Measurements from ENCODE around the gene DTX3. TPM values are rescaled to one million over a fixed set of nuclear protein-coding genes. Genes with fewer than 3 reads are reported as not detected.
"Not testable (repeated sequence)": the region's sequence is repeated elsewhere in the genome, so short reads cannot be mapped to it uniquely, and the experiment has no call there.

Gene DTX3
- total RNA-seq, 1 experiment from 2014 or later = 19.3 TPM

DNA sequence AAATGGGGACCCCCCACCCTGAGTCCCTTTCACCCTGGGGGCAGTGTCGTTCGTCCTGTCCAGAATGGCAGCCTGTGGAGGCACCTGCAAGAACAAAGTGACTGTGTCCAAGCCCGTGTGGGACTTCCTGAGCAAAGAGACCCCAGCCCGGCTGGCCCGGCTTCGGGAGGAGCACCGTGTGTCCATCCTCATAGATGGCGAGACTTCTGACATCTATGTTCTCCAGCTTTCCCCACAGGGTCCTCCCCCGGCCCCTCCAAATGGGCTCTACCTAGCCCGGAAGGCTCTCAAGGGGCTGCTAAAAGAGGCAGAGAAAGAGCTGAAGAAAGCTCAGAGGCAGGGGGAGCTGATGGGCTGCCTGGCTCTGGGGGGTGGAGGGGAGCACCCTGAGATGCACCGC lies 2.2 kb downstream of the DTX3 start:
- DNase-seq (ENCODE audit: low read depth) = no peak

- DNase-seq (ENCODE audit: low read depth) = no peak
Measured at GRCh38 chr12:57607958-57608663, 3.5 kb downstream of the DTX3 start.

DNA sequence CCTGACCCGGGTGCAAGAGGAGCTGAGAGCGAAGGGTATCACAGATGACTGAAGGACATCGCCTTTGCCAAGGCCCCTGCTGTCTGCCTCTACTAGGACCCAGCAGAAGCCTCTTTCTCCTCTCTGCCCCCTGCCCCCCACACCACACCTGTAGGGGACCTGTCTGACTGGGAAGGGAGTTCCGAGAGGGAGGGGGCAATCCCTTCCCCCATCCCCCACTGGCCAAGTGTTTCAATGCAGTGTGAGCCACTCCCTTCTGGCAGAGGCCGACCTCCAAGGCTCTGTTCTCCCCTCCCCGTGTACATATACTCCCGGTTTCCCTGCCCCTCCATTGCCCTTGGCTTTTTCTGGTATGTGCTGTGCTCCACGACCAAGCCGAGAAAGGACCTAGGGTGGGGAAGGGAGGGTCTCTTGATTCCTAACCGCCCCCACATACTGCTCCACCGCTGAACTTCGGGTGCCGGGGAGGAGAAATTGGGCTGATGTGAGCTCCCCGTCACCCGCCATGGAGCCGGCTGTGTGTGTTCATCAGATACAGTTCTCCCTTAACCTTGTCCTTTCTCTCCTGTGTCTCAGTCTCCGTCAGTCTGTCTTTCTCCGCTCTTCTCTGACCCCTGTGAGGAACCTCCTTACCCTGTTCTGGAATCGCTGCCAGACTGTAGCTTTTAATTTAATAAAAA lies 4.6 kb downstream of the DTX3 start:
- no peak for DNase-seq (ENCODE audit: low read depth)

DNA sequence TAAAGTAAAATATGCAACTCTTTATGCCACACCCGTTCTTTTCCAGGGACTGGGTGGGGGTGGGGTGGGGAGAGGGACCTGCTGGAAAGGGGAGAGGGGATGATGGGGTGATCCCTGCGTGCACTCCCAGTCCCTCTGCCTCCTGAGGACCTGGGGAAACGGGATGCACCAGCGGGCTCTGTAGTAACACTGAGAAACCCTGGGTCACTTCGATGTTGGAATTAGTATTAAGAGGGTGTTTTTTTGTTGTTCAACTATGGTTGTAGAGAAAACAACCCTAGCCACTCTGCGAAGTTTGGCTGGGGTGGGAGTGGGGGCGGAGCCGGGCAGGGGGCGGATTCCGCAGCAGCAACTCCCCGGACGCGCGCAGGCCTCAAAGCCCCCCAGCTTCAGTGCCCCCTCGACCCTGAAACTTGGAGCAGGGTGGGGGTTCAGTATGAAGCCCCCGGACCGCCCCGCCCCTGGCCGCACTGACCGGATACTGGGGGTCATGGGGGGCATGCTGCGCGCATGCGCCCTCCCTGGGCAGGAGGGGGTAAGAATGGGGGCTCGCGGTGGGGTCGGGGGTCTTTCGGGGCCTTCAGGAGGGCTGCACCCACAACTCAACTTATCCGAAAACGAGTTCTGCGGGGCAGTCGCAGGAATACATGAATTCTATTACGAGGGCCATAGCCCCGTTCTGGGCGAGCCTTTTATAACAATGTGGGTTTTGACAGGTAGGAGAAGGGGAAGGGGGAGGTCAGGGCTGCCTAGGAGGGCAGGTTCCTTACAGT lies 5.3 kb downstream of the DTX3 start:
- DNase-seq (ENCODE audit: low read depth) = no peak

DNA sequence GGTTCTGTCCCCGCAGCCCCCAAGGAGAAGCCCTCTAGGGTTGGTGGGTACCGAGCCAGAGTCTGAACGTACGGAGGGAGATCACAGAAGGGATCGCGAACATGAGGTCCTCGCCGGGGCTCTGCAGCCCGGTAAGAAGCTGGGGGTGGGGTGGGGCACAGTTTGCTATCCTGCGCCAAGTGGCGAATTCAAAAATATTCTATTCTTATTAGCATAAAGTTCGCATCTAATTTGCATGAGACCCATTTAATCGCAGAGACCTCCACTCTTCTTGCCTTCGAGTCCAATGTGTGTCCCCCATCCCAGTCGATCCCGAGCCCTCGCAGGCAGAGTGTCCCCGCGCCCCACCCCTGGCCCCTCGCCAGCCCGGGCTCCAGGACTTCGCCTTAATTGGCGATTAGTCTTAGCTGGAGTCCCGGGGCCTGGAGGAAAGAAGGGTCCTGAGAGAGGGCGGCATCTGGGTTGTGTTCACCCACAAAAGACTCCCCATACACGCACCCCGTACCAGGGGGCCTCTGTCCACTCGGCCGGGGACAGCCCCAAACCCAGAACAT lies 6.0 kb downstream of the DTX3 start:
- no peak for DNase-seq (ENCODE audit: low read depth)

DNA sequence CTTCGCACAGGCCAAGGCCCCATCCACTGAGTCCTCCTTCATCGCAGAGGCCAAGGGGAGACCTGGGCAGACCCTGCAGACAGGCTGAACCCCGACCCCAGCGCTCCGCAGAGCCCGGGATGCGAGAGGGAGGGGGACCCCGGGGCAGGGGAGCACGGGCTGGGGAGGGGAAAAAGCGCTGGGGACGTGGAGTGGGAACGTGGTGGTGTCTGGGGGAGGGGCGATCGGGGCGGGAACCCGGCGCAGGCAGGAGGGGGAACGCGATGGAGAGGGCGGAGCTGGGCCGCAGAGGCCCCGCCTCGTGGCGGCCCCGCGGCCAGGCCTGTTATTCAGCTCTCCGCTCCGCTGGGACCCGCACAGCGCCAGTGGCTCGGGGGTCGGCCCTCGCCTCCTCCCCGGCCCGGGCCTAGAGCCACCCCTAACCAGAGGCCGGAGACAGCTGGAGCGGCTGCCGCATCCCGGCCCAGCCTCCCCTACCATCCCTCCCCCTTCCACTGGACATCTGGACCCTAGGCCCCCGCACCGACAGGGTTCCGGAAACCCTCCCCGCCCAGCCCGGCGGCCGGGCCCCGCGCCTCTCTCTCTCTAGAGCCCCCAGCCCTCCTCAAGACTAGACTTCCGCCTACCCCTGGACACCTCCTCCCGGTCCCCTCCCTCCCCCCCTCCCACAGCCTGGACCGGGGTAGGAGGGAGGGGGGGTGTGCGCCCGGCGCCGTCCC lies 6.6 kb downstream of the DTX3 start, which contains the start of gene ARHGEF25:
Gene ARHGEF25, plus strand, starts transcription at position 328 of the 719 bp plus-strand sequence. CDS start 460 bp downstream, outside the sequence.
- peak; percentile 34 for DNase-seq (ENCODE audit: low read depth)

GRCh38 chr12:57611827-57612710 lies 7.4 kb downstream of the DTX3 start:
- no peak for DNase-seq (ENCODE audit: low read depth)

DNA sequence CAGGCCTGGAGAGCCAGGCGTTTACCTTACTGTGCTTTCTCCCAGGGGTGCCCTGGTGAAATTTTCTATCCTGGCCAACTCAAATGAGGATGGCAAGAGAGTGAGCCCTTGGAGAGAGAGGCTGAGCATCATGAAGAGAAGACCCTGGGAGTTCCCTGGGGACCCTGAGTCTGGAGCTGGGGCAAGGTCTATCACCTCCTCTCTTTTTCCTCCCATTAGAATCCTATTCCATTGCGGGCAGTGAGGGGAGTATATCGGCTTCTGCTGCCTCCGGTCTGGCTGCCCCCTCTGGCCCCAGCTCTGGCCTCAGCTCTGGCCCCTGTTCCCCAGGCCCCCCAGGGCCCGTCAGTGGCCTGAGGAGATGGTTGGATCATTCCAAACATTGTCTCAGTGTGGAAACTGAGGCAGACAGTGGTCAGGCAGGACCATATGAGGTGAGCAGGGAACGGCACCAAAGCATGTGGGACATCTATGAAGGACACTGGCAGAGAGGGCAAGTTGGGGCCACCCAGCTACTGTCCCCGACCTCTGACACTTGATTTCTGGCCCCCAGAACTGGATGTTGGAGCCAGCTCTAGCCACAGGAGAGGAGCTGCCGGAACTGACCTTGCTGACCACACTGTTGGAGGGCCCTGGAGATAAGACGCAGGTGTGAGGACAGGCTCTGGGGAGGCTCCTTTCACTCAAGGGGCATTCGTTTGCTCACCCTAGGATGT lies 8.2 kb downstream of the DTX3 start:
- no peak for DNase-seq (ENCODE audit: low read depth)

- no peak for DNase-seq (ENCODE audit: low read depth)
Measured at GRCh38 chr12:57613427-57614109, 8.9 kb downstream of the DTX3 start.

GRCh38 chr12:57614178-57614947 lies 9.7 kb downstream of the DTX3 start:
- no peak for DNase-seq (ENCODE audit: low read depth)

DNA sequence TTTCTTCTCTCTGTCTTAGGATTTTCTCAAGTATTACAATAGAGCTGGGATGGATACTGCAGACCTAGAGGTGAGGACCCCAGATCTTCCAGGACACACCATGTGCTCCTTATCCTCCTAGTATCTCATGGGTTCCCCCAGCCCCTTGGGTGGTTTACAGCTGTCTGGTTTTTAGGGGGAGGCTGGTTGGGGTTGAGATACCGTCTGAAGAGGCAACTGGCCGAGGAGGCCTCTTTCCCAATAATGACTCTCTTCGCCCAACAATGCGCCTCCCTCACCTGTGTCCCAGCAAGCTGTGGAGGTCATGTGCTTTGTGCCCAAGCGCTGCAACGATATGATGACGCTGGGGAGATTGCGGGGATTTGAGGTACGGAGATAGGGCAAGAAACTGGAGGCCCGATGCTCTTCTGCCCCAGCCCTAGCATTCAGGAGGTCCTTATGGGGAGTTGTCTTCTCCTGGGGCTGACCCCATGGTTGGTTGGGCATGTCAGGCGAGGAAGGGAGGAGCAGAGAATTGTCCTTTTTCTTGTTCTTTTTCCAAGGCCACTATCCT lies 10.4 kb downstream of the DTX3 start:
- DNase-seq (ENCODE audit: low read depth) = no peak

DNA sequence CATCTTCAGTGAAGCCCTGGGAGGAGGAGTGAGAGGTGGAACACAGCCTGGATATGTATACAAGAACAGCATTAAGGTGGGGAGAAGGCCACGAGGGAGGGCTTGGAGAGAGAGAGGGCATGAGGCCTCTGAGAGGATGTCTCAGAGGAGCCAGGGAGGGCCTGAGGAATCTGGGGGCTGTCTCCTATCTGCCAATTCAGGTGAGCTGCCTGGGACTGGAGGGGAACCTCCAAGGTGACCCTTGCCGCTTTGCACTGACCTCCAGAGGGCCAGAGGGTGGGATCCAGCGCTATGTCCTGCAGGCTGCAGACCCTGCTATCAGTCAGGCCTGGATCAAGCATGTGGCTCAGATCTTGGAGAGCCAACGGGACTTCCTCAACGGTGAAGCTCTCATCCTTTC lies 11.0 kb downstream of the DTX3 start:
- DNase-seq (ENCODE audit: low read depth) = no peak

GRCh38 chr12:57616383-57617101 lies 11.9 kb downstream of the DTX3 start:
- DNase-seq (ENCODE audit: low read depth) = peak; percentile 61

DNA sequence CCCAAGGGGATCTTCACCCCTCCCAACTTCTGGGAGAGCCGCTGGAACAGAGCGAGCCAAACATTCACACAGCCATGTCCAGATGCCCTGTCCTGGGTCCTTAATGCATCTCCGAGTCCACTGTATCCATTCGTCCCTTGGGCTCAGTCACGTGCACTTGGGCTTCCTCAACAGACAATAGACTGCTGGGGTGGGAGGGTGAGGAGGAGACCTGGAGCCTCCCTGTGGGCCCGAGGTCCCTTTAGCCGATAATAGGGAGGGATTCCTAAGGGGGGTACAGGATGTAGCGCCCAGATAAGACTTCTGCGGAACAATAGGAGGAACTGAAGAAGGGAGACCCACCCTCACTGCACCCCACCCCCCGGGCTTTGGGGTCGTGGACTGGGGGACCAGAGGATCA lies 13.3 kb downstream of the DTX3 start:
- DNase-seq (ENCODE audit: low read depth) = no peak

- DNase-seq (ENCODE audit: low read depth) = not testable (repeated sequence)
Measured at GRCh38 chr12:57618431-57618830, 13.8 kb downstream of the DTX3 start.

DNA sequence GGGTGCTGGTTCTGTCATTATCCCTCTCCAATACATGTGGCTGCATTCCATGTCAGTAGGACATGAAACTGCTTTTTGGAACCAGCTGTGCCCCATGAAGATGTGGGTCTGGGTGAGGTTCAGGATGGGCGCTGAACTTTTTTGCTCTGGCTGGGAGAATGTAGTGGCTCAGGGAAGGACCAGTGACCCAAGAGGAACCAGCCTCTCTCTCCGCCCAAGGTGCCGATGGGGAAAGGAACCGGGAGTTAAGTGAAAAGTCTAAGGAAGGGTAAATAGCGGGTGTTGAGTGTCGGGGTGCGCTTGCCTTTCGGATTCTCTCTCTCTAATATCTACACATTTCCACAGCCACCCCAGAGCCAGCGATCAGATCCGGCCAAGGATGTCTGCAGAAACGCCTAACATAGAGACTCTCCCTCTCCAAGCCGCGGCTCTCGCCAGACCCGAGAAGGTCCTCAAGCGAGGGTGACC lies 14.4 kb downstream of the DTX3 start:
- no peak for DNase-seq (ENCODE audit: low read depth)
